Common myeloid progenitor, CD34-positive (primary cell): Measurements from ENCODE around the gene DIP2C.
"Not testable (repeated sequence)": the region's sequence is repeated elsewhere in the genome, so short reads cannot be mapped to it uniquely, and the experiment has no call there.

Experiments used
- CTCF ChIA-PET: fragments of 350-600 bp; sonication (Branson Sonifier 250); formaldehyde crosslinking; loops from one replicate; lab custom pipeline; 2021; ENCODE audit warnings: antibody characterized with exemption; lab: Charles Lee
- POLR2A ChIA-PET: fragments of 350-600 bp; sonication (Branson Sonifier 250); formaldehyde crosslinking; loops from one replicate; lab custom pipeline; 2021; ENCODE audit warnings: antibody characterized with exemption; lab: Charles Lee
- DNase-seq, 3 donors: peaks; one replicate each; pipeline versions ENCODE4 v3.0.0 to v3.0.0-alpha.2; 2013
- H3K27ac ChIP-seq, 2 experiments: 1 replicate in 1 of 2; 2 replicates in 1 of 2; pipeline ENCODE4 v1.7.0; 2013; ENCODE audit warnings: inconsistent platforms in 2 of 2, low read length in 2 of 2, mild to moderate bottlenecking in 2 of 2, low read depth in 1 of 2, moderate library complexity in 1 of 2; ENCODE audit not compliant: severe bottlenecking in 2 of 2, insufficient read depth in 1 of 2, poor library complexity in 1 of 2
- H3K27me3 ChIP-seq, 5 experiments: replicated peaks in 2 of 5; 1 replicate in 3 of 5; 2 replicates in 2 of 5; pipeline versions ENCODE4 v1.6.1 to v1.7.0; 2013; ENCODE audit warnings: low read length in 4 of 5, mild to moderate bottlenecking in 2 of 5, moderate library complexity in 2 of 5, inconsistent platforms in 1 of 5; ENCODE audit not compliant: insufficient read depth in 5 of 5, control insufficient read depth in 4 of 5
- H3K36me3 ChIP-seq, 4 experiments: 1 replicate in 2 of 4; 2 replicates in 2 of 4; pipeline versions ENCODE4 v1.6.1 to v1.7.0; 2013; ENCODE audit warnings: low read length in 3 of 4, control low read depth in 1 of 4, mild to moderate bottlenecking in 1 of 4; ENCODE audit not compliant: control insufficient read depth in 4 of 4, insufficient read depth in 4 of 4
- H3K4me1 ChIP-seq, 4 experiments: 1 replicate in 3 of 4; 2 replicates in 1 of 4; pipeline versions ENCODE4 v1.6.1 to v1.7.1; 2013; ENCODE audit warnings: low read length in 3 of 4, mild to moderate bottlenecking in 3 of 4, control low read depth in 1 of 4, inconsistent platforms in 1 of 4, moderate library complexity in 1 of 4; ENCODE audit not compliant: control insufficient read depth in 4 of 4, insufficient read depth in 4 of 4; ENCODE audit errors: control extremely low read depth in 1 of 4
- H3K4me3 ChIP-seq, 7 experiments: 1 replicate in 4 of 7; 2 replicates in 3 of 7; pipeline versions ENCODE4 v1.5.1 to v1.7.0; 2013; ENCODE audit warnings: mild to moderate bottlenecking in 7 of 7, low read length in 6 of 7, moderate library complexity in 6 of 7, inconsistent platforms in 2 of 7, low read depth in 2 of 7, control low read depth in 1 of 7; ENCODE audit not compliant: insufficient read depth in 4 of 7, control insufficient read depth in 1 of 7; ENCODE audit errors: extremely low read depth in 1 of 7
- H3K9me3 ChIP-seq, 5 experiments: 1 replicate in 4 of 5; 2 replicates in 1 of 5; pipeline versions ENCODE4 v1.6.1 to v1.7.1; 2013; ENCODE audit warnings: low read length in 4 of 5, mild to moderate bottlenecking in 2 of 5, inconsistent platforms in 1 of 5, low read depth in 1 of 5, moderate library complexity in 1 of 5; ENCODE audit not compliant: control insufficient read depth in 4 of 5, insufficient read depth in 2 of 5; ENCODE audit errors: control extremely low read depth in 1 of 5
- WGBS: methylation state at CpG from one replicate; pipeline ENCODE4 v1.1.5; 2013; ENCODE audit not compliant: insufficient coverage; 5-methylcytosine and 5-hydroxymethylcytosine counted together

Gene DIP2C

GRCh38 chr10:300580-300979 lies 388.9 kb downstream of the DIP2C start:
- POLR2A ChIA-PET, H3K27me3 ChIP-seq, H3K9me3 ChIP-seq, H3K36me3 ChIP-seq, CTCF ChIA-PET, H3K4me3 ChIP-seq, H3K4me1 ChIP-seq, H3K27ac ChIP-seq, DNase-seq: not testable (repeated sequence)
- 95% methylated on average over 10 of the region's 31 CpGs for WGBS

GRCh38 chr10:299969-300368 lies 389.5 kb downstream of the DIP2C start:
- Histone ChIP-seq H3K27me3 (peaks cover 0 to 6% (median 0%) of the 10 kb centered on the region in 5 experiments), H3K4me1 (no peaks in the 10 kb centered on the region), H3K36me3 (no peaks in the 10 kb centered on the region), H3K4me3 (no peak overlapping the region), H3K9me3 (no peaks in the 10 kb centered on the region), H3K27ac (no peak overlapping the region)
- ChIA-PET POLR2A (no interaction called here), CTCF (no interaction called here)
- no peak for DNase-seq
- 86% methylated on average over 6 of the region's 7 CpGs for WGBS

GRCh38 chr10:299512-299911 lies 390.0 kb downstream of the DIP2C start:
- H3K9me3 ChIP-seq = no peaks in the 10 kb centered on the region
- H3K4me3 ChIP-seq = no peak overlapping the region
- POLR2A ChIA-PET = no interaction called here
- WGBS = no CpG with 5 or more reads among the region's 2 CpGs
- H3K27ac ChIP-seq = no peak overlapping the region
- peaks cover 0 to 6% (median 0%) of the 10 kb centered on the region in 5 experiments for H3K27me3 ChIP-seq
- CTCF ChIA-PET = no interaction called here
- no peak for DNase-seq
- no peaks in the 10 kb centered on the region for H3K4me1 ChIP-seq
- no peaks in the 10 kb centered on the region for H3K36me3 ChIP-seq

GRCh38 chr10:298033-298432 lies 391.4 kb downstream of the DIP2C start:
- ChIA-PET POLR2A (no interaction called here), CTCF (no interaction called here)
- H3K9me3 ChIP-seq = no peaks in the 10 kb centered on the region
- H3K36me3 ChIP-seq = no peaks in the 10 kb centered on the region
- no peak for DNase-seq
- 90% methylated on average over 7 of the region's 9 CpGs for WGBS
- no peaks in the 10 kb centered on the region for H3K4me1 ChIP-seq
- H3K27ac ChIP-seq = no peak overlapping the region
- peaks cover 0 to 6% (median 2%) of the 10 kb centered on the region in 5 experiments for H3K27me3 ChIP-seq
- no peak overlapping the region for H3K4me3 ChIP-seq

- no peaks in the 10 kb centered on the region for H3K36me3 ChIP-seq
- no CpG with 5 or more reads among the region's 6 CpGs for whole genome bisulfite sequencing
- H3K27me3 ChIP-seq = peaks cover 0 to 10% (median 2%) of the 10 kb centered on the region in 5 experiments
- H3K27ac ChIP-seq = no peak overlapping the region
- ChIA-PET CTCF (no interaction called here), POLR2A (no interaction called here)
- no peaks in the 10 kb centered on the region for H3K4me1 ChIP-seq
- DNase-seq = no peak
- no peak overlapping the region for H3K4me3 ChIP-seq
- H3K9me3 ChIP-seq = no peaks in the 10 kb centered on the region
Observed at GRCh38 chr10:297567-297966, 391.9 kb downstream of the DIP2C start.

- POLR2A ChIA-PET = no interaction called here
- WGBS = 100% methylated on average over 2 of the region's 4 CpGs
- no peaks in the 10 kb centered on the region for H3K4me1 ChIP-seq
- H3K27ac ChIP-seq = no peak overlapping the region
- CTCF ChIA-PET = no interaction called here
- no peak for DNase-seq
- peaks cover 0 to 13% (median 8%) of the 10 kb centered on the region in 5 experiments for H3K27me3 ChIP-seq
- H3K9me3 ChIP-seq = no peaks in the 10 kb centered on the region
- H3K36me3 ChIP-seq = no peaks in the 10 kb centered on the region
- no peak overlapping the region for H3K4me3 ChIP-seq
Observed at GRCh38 chr10:293636-294035, 395.8 kb downstream of the DIP2C start.

- ChIA-PET POLR2A (no interaction called here), CTCF (no interaction called here)
- H3K27ac ChIP-seq = no peak overlapping the region
- no peak overlapping the region for H3K4me3 ChIP-seq
- no peaks in the 10 kb centered on the region for H3K9me3 ChIP-seq
- WGBS = over 99% methylated on average over 17 of the region's 17 CpGs
- H3K4me1 ChIP-seq = no peaks in the 10 kb centered on the region
- no peaks in the 10 kb centered on the region for H3K36me3 ChIP-seq
- peaks cover 0 to 8% (median 7%) of the 10 kb centered on the region in 5 experiments for H3K27me3 ChIP-seq
- no peak for DNase-seq
Observed at GRCh38 chr10:290026-290725, 399.3 kb downstream of the DIP2C start.
